Placental pericyte (primary cell): ENCODE measurements around the gene P2RY8. TPM values are rescaled to one million over a fixed set of nuclear protein-coding genes. Genes with fewer than 3 reads are reported as not detected.

Experiments
- total RNA-seq: library from RNA; depleted of rRNA; stranded (reverse); fragments of >200 nt; gene quantifications from 2 replicates; pipeline ENCODE4 v1.2.3, GENCODE V29; 2012

The P2RY8 gene
- total RNA-seq: not detected in 2 replicates

GRCh38 chrX:1537031-1537715 lies at the start of gene P2RY8:
Gene P2RY8, minus strand, starts transcription at chrX:1537185. Its CDS starts 70,627 bp downstream, at chrX:1466558.

GRCh38 chrX:1452516-1453394 lies 84.2 kb downstream of the P2RY8 start, which contains the start of gene ASMTL:
Gene ASMTL, minus strand, starts transcription at chrX:1452909. Its CDS starts 69 bp downstream, at chrX:1452840.

Other genes starting within 250 kb of the P2RY8 start
- gene IL3RA, start 200.4 kb downstream of the P2RY8 start, total RNA-seq: not detected in 2 replicates
- gene SLC25A6, start 145.1 kb downstream of the P2RY8 start, total RNA-seq: 218 and 564 TPM in 2 replicates
- 14.0 and 27.8 TPM in 2 replicates for gene ASMTL, start 84.3 kb downstream of the P2RY8 start, total RNA-seq
- gene AKAP17A, start 54.4 kb upstream of the P2RY8 start, total RNA-seq: 35.5 and 62.2 TPM in 2 replicates
- gene ASMT, start 77.9 kb upstream of the P2RY8 start, total RNA-seq: 0.22 and 0.57 TPM in 2 replicates